NT2/D1 (cell line): Measurements from ENCODE around the gene RPL6.

ENCODE experiments used
- SUZ12 ChIP-seq: IDR thresholded peaks from 2 replicates; pipeline ENCODE4 v1.6.1; 2011; ENCODE audit not compliant: insufficient read length, insufficient read depth; ENCODE audit errors: extremely low read depth
- YY1 ChIP-seq: IDR thresholded peaks from 2 replicates; pipeline ENCODE4 v1.6.1; 2011; ENCODE audit not compliant: insufficient read length, insufficient read depth
- ZNF274 ChIP-seq: IDR thresholded peaks from 2 replicates; pipeline ENCODE4 v1.6.1; 2011; ENCODE audit warnings: mild to moderate bottlenecking, low read depth, low read length

DNA sequence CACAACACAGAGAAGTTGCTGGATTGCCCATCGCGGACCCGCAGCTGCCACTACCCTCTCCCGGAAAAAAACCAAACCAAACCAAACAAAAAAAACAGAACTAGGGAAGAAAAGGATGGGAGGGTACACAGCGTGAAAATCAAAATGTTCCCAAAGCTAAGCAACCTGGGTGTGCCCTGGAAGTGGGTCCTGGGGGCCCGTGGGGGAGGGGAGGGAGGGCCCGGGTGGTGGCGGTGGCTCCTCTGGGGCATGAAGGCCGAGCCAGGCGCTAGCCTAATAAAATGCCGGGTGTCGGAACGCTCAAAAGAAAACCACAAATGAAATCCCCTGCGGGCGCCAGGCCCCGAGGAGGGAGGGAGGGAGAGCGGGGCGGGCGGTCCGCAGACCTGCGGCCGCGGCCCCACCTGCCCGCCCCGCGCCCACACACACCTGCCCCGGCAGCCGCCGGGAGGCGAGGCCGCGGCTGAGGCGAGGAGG lies 28.0 kb downstream of the RPL6 start:
- TF ChIP-seq ZNF274, result no peak
- no peak for TF ChIP-seq YY1
- TF ChIP-seq SUZ12, result no peak
